Measurements from ENCODE around the gene CTNNA2. TPM values are rescaled to one million over a fixed set of nuclear protein-coding genes. Genes with fewer than 3 reads are reported as not detected.

Gene CTNNA2
- total and polyA plus RNA-seq, 9 of the 15 experiments (the other 6 are each of a cell fraction or from before 2014, with no cell fraction given) = 0.03 to 0.40 (median 0.15) TPM

- ATAC-seq (no peak), DNase-seq (ENCODE audit: extremely low read depth in 1 of 4, low spot score in 3 of 4) (no peak), FAIRE-seq (no peak)
- WGBS (ENCODE audit: insufficient coverage, low coverage, missing lambda C conversion rate) = 0% methylated on average over 2 of the region's 2 CpGs
- H3K36me3 ChIP-seq (ENCODE audit: control insufficient read depth, insufficient read depth, low read length) = no peaks in the 10 kb centered on the region
- BruUV-seq (replicated peaks) = no TSS peak
- no peaks in the 10 kb centered on the region for H3K79me2 ChIP-seq (ENCODE audit: control insufficient read depth, insufficient read depth, low read length)
- CTCF ChIA-PET (ENCODE audit: low intra/inter-chr PET ratio) = no interaction called here
- POLR2A ChIA-PET = no interaction called here
- in situ Hi-C loops (cut with MboI) (no loop called here), intact Hi-C loops (cut with micrococcal nuclease) (no loop called here)
- no peaks in the 10 kb centered on the region for H4K20me1 ChIP-seq (replicated peaks; ENCODE audit: control insufficient read depth, insufficient read depth, low read length)
- no peak overlapping the region for H2AFZ ChIP-seq (ENCODE audit: low read depth, low read length)
- H3K9ac ChIP-seq (ENCODE audit: insufficient read depth in 1 of 2, low read depth in 2 of 2, low read length in 2 of 2) = no peak overlapping the region
- no peak overlapping the region for H3K4me3 ChIP-seq
- no peak overlapping the region for H3K27ac ChIP-seq (ENCODE audit: extremely low read depth, low read depth, low read length)
- no peak overlapping the region for H3K4me2 ChIP-seq (ENCODE audit: insufficient read depth, low read length)
- H3K9me3 ChIP-seq (replicated peaks; ENCODE audit: control insufficient read depth, insufficient read depth, low read depth, low read length) = no peaks in the 10 kb centered on the region
- no peaks in the 10 kb centered on the region for H3K27me3 ChIP-seq (ENCODE audit: control insufficient read depth in 2 of 2, insufficient read depth in 2 of 2, low read length in 2 of 2)
- no peaks in the 10 kb centered on the region for H3K9me1 ChIP-seq (ENCODE audit: control insufficient read depth, insufficient read depth, low read length)
- no peaks in the 10 kb centered on the region for H3K4me1 ChIP-seq (replicated peaks in 1 of 2; ENCODE audit: control insufficient read depth in 2 of 2, insufficient read depth in 2 of 2, low read length in 2 of 2)
- TF ChIP-seq LARP7 (IDR thresholded peaks at IDR 0.05) (no peak), HDAC1 (IDR thresholded peaks at IDR 0.05) (no peak), POLR3A (IDR thresholded peaks at IDR 0.05; ENCODE audit: borderline replicate concordance, extremely low read depth, insufficient read depth, insufficient read length) (no peak), ARNT (IDR thresholded peaks at IDR 0.05) (no peak), SNIP1 (IDR thresholded peaks at IDR 0.05; ENCODE audit: low read depth) (no peak), MITF (IDR thresholded peaks at IDR 0.05) (no peak), MAFF (IDR thresholded peaks at IDR 0.05; ENCODE audit: low read length) (no peak), SMARCB1 (IDR thresholded peaks at IDR 0.05; ENCODE audit: insufficient read length, low read depth) (no peak), SMAD2 (IDR thresholded peaks at IDR 0.05; ENCODE audit: low read depth, low read length) (no peak), RBM34 (IDR thresholded peaks at IDR 0.05; ENCODE audit: borderline replicate concordance, insufficient read depth, low read length) (no peak), ZNF407 (IDR thresholded peaks at IDR 0.05; ENCODE audit: low read depth) (no peak), ZNF584 (CRISPR knock-in tag; IDR thresholded peaks at IDR 0.05; ENCODE audit: low read depth) (no peak), SMARCC2 (IDR thresholded peaks at IDR 0.05; ENCODE audit: low read depth) (no peak), FOXK2 (conservative IDR thresholded peaks at IDR 0.05 in 1 of 2, IDR thresholded peaks at IDR 0.05 in 1 of 2; ENCODE audit: low read depth in 2 of 2) (no peak)
Observed at GRCh38 chr2:79947751-79948150, 434.9 kb downstream of the CTNNA2 start.

Data from K562 (cell line).